Choroid plexus epithelial cell (primary cell): Measurements from ENCODE around the gene OR7E24.

Source experiments
- DNase-seq: peaks from one replicate; pipeline ENCODE4 v3.0.0-alpha.2; 2010; ENCODE audit warnings: low read depth
- H3K4me3 ChIP-seq: 2 replicates; pipeline ENCODE4 v1.5.1; 2011; ENCODE audit warnings: low read depth, mild to moderate bottlenecking, control low read depth, low read length, moderate library complexity
- CTCF ChIP-seq: conservative IDR thresholded peaks from 2 replicates; pipeline ENCODE4 v1.5.1; 2011; ENCODE audit warnings: low read depth, mild to moderate bottlenecking, control low read depth, inconsistent platforms, low read length, moderate library complexity

The OR7E24 gene

GRCh38 chr19:9296336-9296735 lies 45.6 kb downstream of the OR7E24 start:
- no peak for DNase-seq
- H3K4me3 ChIP-seq: no peak overlapping the region
- TF ChIP-seq CTCF: no peak
